ENCODE results near the gene CREB3L2. TPM values are rescaled to one million over a fixed set of nuclear protein-coding genes. Genes with fewer than 3 reads are reported as not detected.
A peak's percentile ranks its signal among the peaks of the same experiment; 100 is the strongest.

CREB3L2 gene
- total and polyA plus RNA-seq, 2 of the 13 experiments (the other 11 are each of a cell fraction or from before 2014, with no cell fraction given) = 22.1 to 41.1 TPM

- 97% methylated on average over 7 of the region's 7 CpGs for WGBS (ENCODE audit: low lambda C conversion rate)
- H3K9ac ChIP-seq (ENCODE audit: insufficient read depth, low read depth, low read length) = no peak overlapping the region
- H3K4me3 ChIP-seq (replicated peaks in 1 of 3; ENCODE audit: insufficient read depth in 1 of 3, low read depth in 2 of 3, low read length in 3 of 3) = no peak overlapping the region
- H3K79me2 ChIP-seq (ENCODE audit: insufficient read depth, low read length) = no peaks in the 10 kb centered on the region
- FAIRE-seq = no peak
- no peak for TF ChIP-seq ZNF879 (CRISPR knock-in tag; IDR thresholded peaks at IDR 0.05)
- peak; percentile 88 for TF ChIP-seq RBM22 (optimal IDR thresholded peaks at IDR 0.05; ENCODE audit: low read length)
- TF ChIP-seq IKZF4 (CRISPR knock-in tag; IDR thresholded peaks at IDR 0.05; ENCODE audit: borderline replicate concordance, low read depth, not compliant biosample characterization) = no peak
- peak in 1 of 2 experiments; percentile 29; a peak in 1 of 4 replicates for TF ChIP-seq POLR2A (IDR thresholded peaks at IDR 0.05; ENCODE audit: insufficient read depth in 1 of 2, low read depth in 2 of 2, low read length in 2 of 2)
- 0 out of 2 replicates have a peak, but pooled peaks have one; percentile 15 for TF ChIP-seq POLR2AphosphoS5 (IDR thresholded peaks at IDR 0.05; ENCODE audit: low read depth, low read length)
- no peak for TF ChIP-seq GATAD2A (CRISPR knock-in tag; IDR thresholded peaks at IDR 0.05)
- in situ Hi-C loops (cut with HindIII; ENCODE audit: extremely low pct_ligation_motif_present, low pct_unique_long_range_greater_than_20kb) (no loop called here), intact Hi-C loops (cut with micrococcal nuclease; ENCODE audit: unreplicated experiment) (no loop called here)
- H3K4me1 ChIP-seq (ENCODE audit: insufficient read depth, low read length) = no peaks in the 10 kb centered on the region
- no peak overlapping the region for H3K4me2 ChIP-seq (ENCODE audit: low read depth, low read length)
- no peak overlapping the region for H3K27ac ChIP-seq (ENCODE audit: extremely low read length, insufficient read depth, low read length)
- H2AFZ ChIP-seq (ENCODE audit: low read length) = no peak overlapping the region
- ATAC-seq = peak; percentile 27
- ChIA-PET CTCF (ENCODE audit: low intra/inter-chr PET ratio, low total read pairs) (no interaction called here), POLR2A (no interaction called here)
- DNase-seq (ENCODE audit: low spot score) = no peak
- no peaks in the 10 kb centered on the region for H3K27me3 ChIP-seq (ENCODE audit: control insufficient read depth in 1 of 2, insufficient read depth in 2 of 2, low read length in 2 of 2)
- no TSS peak for BruUV-seq (replicated peaks)
- peaks cover 6% of the 10 kb centered on the region for H3K9me3 ChIP-seq (ENCODE audit: low read length)
- peaks cover 10 to 26% of the 10 kb centered on the region in 2 experiments for H3K36me3 ChIP-seq (replicated peaks in 1 of 2; ENCODE audit: control insufficient read depth in 1 of 2, insufficient read depth in 2 of 2, low read length in 2 of 2)
- no peaks in the 10 kb centered on the region for H4K20me1 ChIP-seq (ENCODE audit: insufficient read depth, low read length)
These were observed 130.5 kb downstream of the CREB3L2 start for GRCh38 chr7:137871170-137871915.

- intact Hi-C loops (cut with micrococcal nuclease; ENCODE audit: unreplicated experiment) = no loop called here
- in situ Hi-C loops (cut with HindIII; ENCODE audit: extremely low pct_ligation_motif_present, low pct_unique_long_range_greater_than_20kb) = no loop called here
- CTCF ChIA-PET (ENCODE audit: low intra/inter-chr PET ratio, low total read pairs) = interaction anchor here (0.6 kb wide), 1 partner anchor 174 kb away, joined by 3 read pairs; no protein-coding TSS in a partner anchor
- H3K9ac ChIP-seq (ENCODE audit: insufficient read depth, low read depth, low read length) = no peak overlapping the region
- no peaks in the 10 kb centered on the region for H3K27me3 ChIP-seq (ENCODE audit: control insufficient read depth in 1 of 2, insufficient read depth in 2 of 2, low read length in 2 of 2)
- no TSS peak for BruUV-seq (replicated peaks)
- POLR2A ChIA-PET = no interaction called here
- DNase-seq (ENCODE audit: low spot score) (no peak), ATAC-seq (no peak), FAIRE-seq (no peak)
- H3K4me2 ChIP-seq (ENCODE audit: low read depth, low read length) = no peak overlapping the region
- H4K20me1 ChIP-seq (ENCODE audit: insufficient read depth, low read length) = no peaks in the 10 kb centered on the region
- H3K36me3 ChIP-seq (replicated peaks in 1 of 2; ENCODE audit: control insufficient read depth in 1 of 2, insufficient read depth in 2 of 2, low read length in 2 of 2) = peaks cover 11 to 25% of the 10 kb centered on the region in 2 experiments
- H3K9me3 ChIP-seq (ENCODE audit: low read length) = peaks cover 11% of the 10 kb centered on the region
- no peak overlapping the region for H2AFZ ChIP-seq (ENCODE audit: low read length)
- no peaks in the 10 kb centered on the region for H3K79me2 ChIP-seq (ENCODE audit: insufficient read depth, low read length)
- H3K4me3 ChIP-seq (replicated peaks in 1 of 3; ENCODE audit: insufficient read depth in 1 of 3, low read depth in 2 of 3, low read length in 3 of 3) = no peak overlapping the region
- H3K4me1 ChIP-seq (ENCODE audit: insufficient read depth, low read length) = no peaks in the 10 kb centered on the region
- no peak overlapping the region for H3K27ac ChIP-seq (ENCODE audit: extremely low read length, insufficient read depth, low read length)
- TF ChIP-seq SMARCE1 (IDR thresholded peaks at IDR 0.05; ENCODE audit: borderline replicate concordance) (no peak), CSRNP2 (CRISPR knock-in tag; conservative IDR thresholded peaks at IDR 0.05; ENCODE audit: low read depth) (no peak), AKAP8 (CRISPR knock-in tag; IDR thresholded peaks at IDR 0.05) (no peak), ZNF24 (IDR thresholded peaks at IDR 0.05) (no peak), MAFK (conservative IDR thresholded peaks at IDR 0.05 in 1 of 2, IDR thresholded peaks at IDR 0.05 in 1 of 2; ENCODE audit: low read length in 2 of 2) (no peak), MXD3 (CRISPR knock-in tag; IDR thresholded peaks at IDR 0.05) (no peak), ZNF576 (CRISPR knock-in tag; IDR thresholded peaks at IDR 0.05) (no peak), ZSCAN9 (CRISPR knock-in tag; IDR thresholded peaks at IDR 0.05; ENCODE audit: borderline replicate concordance) (no peak), SIX4 (CRISPR knock-in tag; IDR thresholded peaks at IDR 0.05) (no peak), JARID2 (CRISPR knock-in tag; IDR thresholded peaks at IDR 0.05; ENCODE audit: insufficient replicate concordance) (no peak)
These were observed 131.2 kb downstream of the CREB3L2 start for GRCh38 chr7:137870684-137871083.
